Measurements from ENCODE around the gene IL1RAPL1.

DNA sequence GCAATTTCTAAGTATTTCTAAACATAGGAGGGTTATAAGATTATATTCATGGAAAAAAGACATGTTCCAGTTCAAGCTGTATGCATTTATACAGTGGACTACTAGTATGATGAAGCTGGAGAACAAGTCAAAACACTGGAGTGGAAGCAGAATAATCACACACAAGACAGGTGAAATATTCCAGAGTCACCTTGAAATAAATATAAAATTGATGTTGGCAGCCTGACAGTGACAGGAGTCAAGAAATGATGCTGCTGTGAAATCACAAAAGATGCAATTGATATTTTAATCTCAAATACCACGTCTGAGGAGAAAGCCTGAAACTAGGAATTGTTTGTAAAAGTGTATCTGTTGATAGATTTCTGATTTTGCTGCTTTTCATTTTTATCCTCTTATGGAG, 667.3 kb downstream of the IL1RAPL1 start:
- TF ChIP-seq, protein P1, sequence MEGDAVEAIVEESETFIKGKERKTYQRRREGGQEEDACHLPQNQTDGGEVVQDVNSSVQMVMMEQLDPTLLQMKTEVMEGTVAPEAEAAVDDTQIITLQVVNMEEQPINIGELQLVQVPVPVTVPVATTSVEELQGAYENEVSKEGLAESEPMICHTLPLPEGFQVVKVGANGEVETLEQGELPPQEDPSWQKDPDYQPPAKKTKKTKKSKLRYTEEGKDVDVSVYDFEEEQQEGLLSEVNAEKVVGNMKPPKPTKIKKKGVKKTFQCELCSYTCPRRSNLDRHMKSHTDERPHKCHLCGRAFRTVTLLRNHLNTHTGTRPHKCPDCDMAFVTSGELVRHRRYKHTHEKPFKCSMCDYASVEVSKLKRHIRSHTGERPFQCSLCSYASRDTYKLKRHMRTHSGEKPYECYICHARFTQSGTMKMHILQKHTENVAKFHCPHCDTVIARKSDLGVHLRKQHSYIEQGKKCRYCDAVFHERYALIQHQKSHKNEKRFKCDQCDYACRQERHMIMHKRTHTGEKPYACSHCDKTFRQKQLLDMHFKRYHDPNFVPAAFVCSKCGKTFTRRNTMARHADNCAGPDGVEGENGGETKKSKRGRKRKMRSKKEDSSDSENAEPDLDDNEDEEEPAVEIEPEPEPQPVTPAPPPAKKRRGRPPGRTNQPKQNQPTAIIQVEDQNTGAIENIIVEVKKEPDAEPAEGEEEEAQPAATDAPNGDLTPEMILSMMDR (IDR thresholded peaks at IDR 0.05): no peak
- TF ChIP-seq ZFX (IDR thresholded peaks at IDR 0.05; ENCODE audit: borderline replicate concordance): no peak
